Stimulated activated CD4-positive, alpha-beta T cell treated with anti-CD3 and anti-CD28 coated beads, Interleukin-4, amount 100 ng/mL, for 1 hour (primary cell): ENCODE results near the gene PDE9A.
"Not testable (repeated sequence)": the region's sequence is repeated elsewhere in the genome, so short reads cannot be mapped to it uniquely, and the experiment has no call there.

Experiments
- DNase-seq: peaks from one replicate; pipeline ENCODE4 v3.0.0-alpha.2; 2020

The PDE9A gene

GRCh38 chr21:42807938-42808613 is 154.7 kb downstream of the PDE9A start:
- no peak for DNase-seq

- DNase-seq, result no peak
These were observed 155.8 kb downstream of the PDE9A start for GRCh38 chr21:42809171-42809570.

- no peak for DNase-seq
These were observed 156.4 kb downstream of the PDE9A start for GRCh38 chr21:42809577-42810475.

- DNase-seq, result no peak
These were observed 158.5 kb downstream of the PDE9A start for GRCh38 chr21:42811960-42812359.

- not testable (repeated sequence) for DNase-seq
These were observed 159.3 kb downstream of the PDE9A start for GRCh38 chr21:42812528-42813241.

GRCh38 chr21:42815217-42815616 is 161.8 kb downstream of the PDE9A start:
- no peak for DNase-seq

- DNase-seq, result peak; percentile 62
These were observed 164.9 kb downstream of the PDE9A start for GRCh38 chr21:42818328-42818749.

- no peak for DNase-seq
These were observed 166.6 kb downstream of the PDE9A start for GRCh38 chr21:42819861-42820615.

GRCh38 chr21:42820616-42821465 is 167.4 kb downstream of the PDE9A start:
- DNase-seq, result no peak
